OCI-LY7 (cell line): ENCODE results near the gene ANO6. TPM values are rescaled to one million over a fixed set of nuclear protein-coding genes. Genes with fewer than 3 reads are reported as not detected.

Source experiments
- BruUV-seq: library from RNA; stranded (reverse); fragments of 400-500 nt; replicated peaks from 2 replicates; lab custom pipeline; 2021; lab: Mats Ljungman, UMichigan
- CTCF ChIA-PET: fragments of 300-600 bp; sonication (Branson Sonifier 250); formaldehyde crosslinking; loops from one replicate; lab custom pipeline; 2022; ENCODE audit warnings: antibody characterized with exemption; ENCODE audit not compliant: unreplicated experiment; lab: Charles Lee
- POLR2A ChIA-PET: fragments of 300-600 bp; sonication (Branson Sonifier 250); formaldehyde crosslinking; loops from one replicate; lab custom pipeline; 2022; ENCODE audit warnings: antibody characterized with exemption; lab: Charles Lee
- DNase-seq: peaks from one replicate; pipeline ENCODE4 v3.0.0-alpha.2; 2015; ENCODE audit warnings: low spot score
- H2AFZ ChIP-seq: fragments of 200-600 bp; sonication (generic), shearing (Covaris generic); 2 replicates; pipeline ENCODE4 v1.6.1; 2014; ENCODE audit warnings: mild to moderate bottlenecking, antibody characterized with exemption, low read length, moderate library complexity
- H3K27ac ChIP-seq: fragments of 200-600 bp; sonication (generic); 2 replicates; pipeline ENCODE4 v1.5.1; 2014; ENCODE audit warnings: mixed run types, low read depth, mild to moderate bottlenecking, moderate library complexity, low read length, inconsistent platforms; ENCODE audit not compliant: poor library complexity, severe bottlenecking
- H3K36me3 ChIP-seq: fragments of 200-600 bp; sonication (generic); 2 replicates; pipeline ENCODE4 v1.6.1; 2014; ENCODE audit warnings: mild to moderate bottlenecking, antibody characterized with exemption, low read length, moderate library complexity, mixed read lengths; ENCODE audit not compliant: insufficient read depth
- H3K4me1 ChIP-seq: fragments of 200-600 bp; sonication (generic); 2 replicates; pipeline ENCODE4 v1.5.1; 2014; ENCODE audit warnings: mild to moderate bottlenecking, low read length; ENCODE audit not compliant: insufficient read depth, poor library complexity, severe bottlenecking
- H3K4me2 ChIP-seq: fragments of 200-600 bp; sonication (generic); 2 replicates; pipeline ENCODE4 v1.6.1; 2014; ENCODE audit warnings: mild to moderate bottlenecking, low read length
- H3K4me3 ChIP-seq: fragments of 200-600 bp; sonication (generic); 2 replicates; pipeline ENCODE4 v1.5.1; 2014; ENCODE audit warnings: mild to moderate bottlenecking, low read depth, low read length; ENCODE audit not compliant: poor library complexity, severe bottlenecking
- H3K79me2 ChIP-seq: fragments of 200-600 bp; sonication (generic); 2 replicates; pipeline ENCODE4 v1.6.1; 2016; ENCODE audit warnings: low read depth, mild to moderate bottlenecking, low read length, moderate library complexity, mixed read lengths; ENCODE audit not compliant: insufficient read depth
- H3K9me2 ChIP-seq: fragments of 200-600 bp; sonication (generic); 2 replicates; pipeline ENCODE4 v1.6.1; 2016; ENCODE audit warnings: mild to moderate bottlenecking, low read length, mixed read lengths; ENCODE audit not compliant: insufficient read depth
- H3K9me3 ChIP-seq: fragments of 200-600 bp; sonication (generic); 2 replicates; pipeline ENCODE4 v1.6.1; 2014; ENCODE audit warnings: mild to moderate bottlenecking, mixed run types, low read length, mixed read lengths
- H4K20me1 ChIP-seq: fragments of 200-600 bp; sonication (generic); 2 replicates; pipeline ENCODE4 v1.6.1; 2014; ENCODE audit warnings: mild to moderate bottlenecking, antibody characterized with exemption, low read length, moderate library complexity, mixed read lengths; ENCODE audit not compliant: insufficient read depth
- CTCF ChIP-seq: fragments of 200-600 bp; sonication (generic); conservative IDR thresholded peaks from 2 replicates; pipeline ENCODE4 v1.5.1; 2014; ENCODE audit warnings: mild to moderate bottlenecking, antibody characterized with exemption, low read length, moderate library complexity, mixed read lengths
- EZH2phosphoT487 ChIP-seq: fragments of 200-600 bp; sonication (generic); IDR thresholded peaks from 2 replicates; pipeline ENCODE4 v1.6.1; 2018; ENCODE audit warnings: low read depth, borderline replicate concordance, mild to moderate bottlenecking, mixed run types, antibody characterized with exemption, low read length, moderate library complexity, mixed read lengths
- intact Hi-C: fragments of 100-400 bp; cut with micrococcal nuclease; formaldehyde crosslinking; loops from one replicate; pipeline ENCODE4 v1.10.0; 2022; ENCODE audit not compliant: unreplicated experiment
- total RNA-seq, 2 experiments: library from RNA; depleted of rRNA in 1 of 2; stranded (reverse); fragments of >200 nt in 1 of 2; shearing (Covaris generic) in 1 of 2; gene quantifications; 2 replicates each; pipeline ENCODE4 v1.2.3, GENCODE V29; 2014 to 2022

The ANO6 gene
- total RNA-seq, 2 experiments from 2014 or later, result 15.0 to 17.7 TPM

- Histone ChIP-seq H3K9me3 (no peaks in the 10 kb centered on the region), H3K4me1 (peaks cover 17% of the 10 kb centered on the region), H3K36me3 (no peaks in the 10 kb centered on the region), H3K4me2 (no peak overlapping the region), H3K4me3 (no peak overlapping the region), H3K79me2 (no peaks in the 10 kb centered on the region), H3K9me2 (no peaks in the 10 kb centered on the region), H2AFZ (no peak overlapping the region), H3K27ac (no peak overlapping the region), H4K20me1 (no peaks in the 10 kb centered on the region)
- no TSS peak for BruUV-seq
- ChIA-PET POLR2A (interaction anchor here (0.6 to 0.9 kb wide), 2 partner anchors 9 to 262 kb away, joined by 3 read pairs; no protein-coding TSS in a partner anchor), CTCF (no interaction called here)
- no peak for DNase-seq
- intact Hi-C loops, result no loop called here
- TF ChIP-seq EZH2phosphoT487 (no peak), CTCF (no peak)
Measured at GRCh38 chr12:45254254-45254653, 38.4 kb downstream of the ANO6 start.

GRCh38 chr12:45256721-45257120, 40.8 kb downstream of the ANO6 start:
- TF ChIP-seq EZH2phosphoT487 (no peak), CTCF (no peak)
- peaks cover 17% of the 10 kb centered on the region for H3K4me1 ChIP-seq
- H3K79me2 ChIP-seq, result no peaks in the 10 kb centered on the region
- H2AFZ ChIP-seq, result no peak overlapping the region
- H3K4me2 ChIP-seq, result peak overlapping the region; percentile 41
- ChIA-PET CTCF (no interaction called here), POLR2A (interaction anchor here (0.5 to 0.7 kb wide), 2 partner anchors 19 to 949 kb away, joined by 3 read pairs; no protein-coding TSS in a partner anchor)
- no peaks in the 10 kb centered on the region for H4K20me1 ChIP-seq
- no peaks in the 10 kb centered on the region for H3K9me3 ChIP-seq
- no TSS peak for BruUV-seq
- no peak overlapping the region for H3K4me3 ChIP-seq
- H3K9me2 ChIP-seq, result no peaks in the 10 kb centered on the region
- DNase-seq, result no peak
- no peaks in the 10 kb centered on the region for H3K36me3 ChIP-seq
- no peak overlapping the region for H3K27ac ChIP-seq
- intact Hi-C loops, result no loop called here

- ChIA-PET POLR2A (interaction anchor here (0.5 to 0.7 kb wide), 2 partner anchors 19 to 948 kb away, joined by 3 read pairs; no protein-coding TSS in a partner anchor), CTCF (no interaction called here)
- no peaks in the 10 kb centered on the region for H3K9me3 ChIP-seq
- intact Hi-C loops, result no loop called here
- H4K20me1 ChIP-seq, result no peaks in the 10 kb centered on the region
- peaks cover 17% of the 10 kb centered on the region for H3K4me1 ChIP-seq
- no peak overlapping the region for H3K27ac ChIP-seq
- H3K36me3 ChIP-seq, result no peaks in the 10 kb centered on the region
- H3K79me2 ChIP-seq, result no peaks in the 10 kb centered on the region
- DNase-seq, result peak; percentile 6
- no TSS peak for BruUV-seq
- H3K9me2 ChIP-seq, result no peaks in the 10 kb centered on the region
- TF ChIP-seq CTCF (no peak), EZH2phosphoT487 (no peak)
- H2AFZ ChIP-seq, result no peak overlapping the region
- H3K4me3 ChIP-seq, result no peak overlapping the region
- peak overlapping the region; percentile 41; the same call in 1 of the 2 replicates for H3K4me2 ChIP-seq
Measured at GRCh38 chr12:45257185-45257930, 41.5 kb downstream of the ANO6 start.
